ENCODE results near the gene ABCG1. TPM values are rescaled to one million over a fixed set of nuclear protein-coding genes. Genes with fewer than 3 reads are reported as not detected.

ABCG1 gene
- total RNA-seq, 4 donors from 2014 or later = 3.4 to 43.3 (median 10.3) TPM

DNA sequence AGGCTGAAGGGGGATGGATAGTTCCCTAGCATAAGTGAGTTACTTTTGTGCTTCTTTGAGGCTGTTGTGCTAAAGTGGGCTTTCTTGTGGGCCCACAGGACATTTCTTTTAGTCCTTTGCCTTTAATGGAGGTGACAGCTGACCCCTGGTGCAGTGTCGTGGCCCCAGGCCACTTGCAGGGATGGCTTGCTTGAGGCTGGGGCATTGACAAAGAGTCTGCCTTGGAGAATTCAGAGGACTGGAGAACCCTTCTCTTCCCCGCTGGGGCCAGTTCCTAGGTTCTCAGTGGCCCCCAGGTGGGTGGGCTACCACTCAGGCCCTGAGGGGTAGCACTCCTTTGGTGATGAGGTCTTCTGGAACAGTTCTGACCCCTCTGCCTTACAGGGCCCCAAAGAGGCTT is 12.8 kb downstream of the ABCG1 start:
- DNase-seq = peak in 1 of 2 donors; percentile 17
- in situ Hi-C loops (cut with MboI; ENCODE audit: low sequenced_read_pairs in 4 of 4) = no loop called here

DNA sequence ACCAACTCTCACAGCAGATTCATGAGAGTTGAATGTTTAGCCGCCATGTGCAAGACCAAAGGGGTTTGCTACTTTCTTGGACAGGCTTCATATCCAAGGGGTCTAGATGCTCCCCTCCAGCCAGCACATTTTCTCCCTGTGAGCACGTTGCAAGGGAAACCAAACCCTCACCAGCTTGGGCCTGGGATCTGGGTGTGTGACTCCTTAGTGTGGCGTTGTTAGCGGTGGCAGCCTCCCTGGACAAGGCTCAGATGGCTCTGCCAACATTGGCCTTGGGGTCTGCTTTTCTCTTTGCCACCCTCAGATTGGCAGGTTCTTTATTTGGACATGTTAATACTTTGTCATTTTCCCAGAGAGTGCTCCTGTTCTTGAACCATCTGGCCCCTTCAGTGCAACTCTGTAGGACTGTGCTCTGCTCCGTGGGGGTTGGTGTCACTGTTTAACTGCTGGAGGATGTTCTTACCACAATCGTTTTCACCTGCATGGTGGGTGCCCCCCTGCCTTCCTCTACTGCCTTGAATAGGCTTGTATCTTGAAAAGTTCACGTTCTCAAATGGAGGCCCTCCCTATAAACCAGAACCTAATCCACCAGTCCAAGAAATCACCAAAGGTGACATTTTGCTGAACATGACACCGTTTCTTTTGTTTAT is 13.4 kb downstream of the ABCG1 start:
- peaks cover 88 to 92% of the 10 kb centered on the region in 2 donors for H3K4me1 ChIP-seq
- intact Hi-C loops (cut with DNase I; ENCODE audit: low total_unique reads) (loop anchor here (10.0 kb wide), 1 partner anchor 278 kb away; the partner anchor contains the start of gene C2CD2), in situ Hi-C loops (cut with MboI; ENCODE audit: low sequenced_read_pairs in 4 of 4) (no loop called here)
- H3K36me3 ChIP-seq = no peaks in the 10 kb centered on the region
- no peak overlapping the region for H3K4me3 ChIP-seq
- no peaks in the 10 kb centered on the region for H3K9me3 ChIP-seq
- TF ChIP-seq POLR2A (IDR thresholded peaks at IDR 0.05) = no peak
- TF ChIP-seq, protein P1, sequence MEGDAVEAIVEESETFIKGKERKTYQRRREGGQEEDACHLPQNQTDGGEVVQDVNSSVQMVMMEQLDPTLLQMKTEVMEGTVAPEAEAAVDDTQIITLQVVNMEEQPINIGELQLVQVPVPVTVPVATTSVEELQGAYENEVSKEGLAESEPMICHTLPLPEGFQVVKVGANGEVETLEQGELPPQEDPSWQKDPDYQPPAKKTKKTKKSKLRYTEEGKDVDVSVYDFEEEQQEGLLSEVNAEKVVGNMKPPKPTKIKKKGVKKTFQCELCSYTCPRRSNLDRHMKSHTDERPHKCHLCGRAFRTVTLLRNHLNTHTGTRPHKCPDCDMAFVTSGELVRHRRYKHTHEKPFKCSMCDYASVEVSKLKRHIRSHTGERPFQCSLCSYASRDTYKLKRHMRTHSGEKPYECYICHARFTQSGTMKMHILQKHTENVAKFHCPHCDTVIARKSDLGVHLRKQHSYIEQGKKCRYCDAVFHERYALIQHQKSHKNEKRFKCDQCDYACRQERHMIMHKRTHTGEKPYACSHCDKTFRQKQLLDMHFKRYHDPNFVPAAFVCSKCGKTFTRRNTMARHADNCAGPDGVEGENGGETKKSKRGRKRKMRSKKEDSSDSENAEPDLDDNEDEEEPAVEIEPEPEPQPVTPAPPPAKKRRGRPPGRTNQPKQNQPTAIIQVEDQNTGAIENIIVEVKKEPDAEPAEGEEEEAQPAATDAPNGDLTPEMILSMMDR (IDR thresholded peaks at IDR 0.05 in 4 of 5, conservative IDR thresholded peaks at IDR 0.05 in 1 of 5) = no peak
- no peaks in the 10 kb centered on the region for H3K27me3 ChIP-seq
- H3K27ac ChIP-seq = peak overlapping the region; percentile 89 to 99 (median 93)
- ATAC-seq = no peak
- DNase-seq = no peak

More for the DNA sequence above, 12.8 kb downstream of the ABCG1 start:
- ATAC-seq = no peak
- Histone ChIP-seq H3K9me3 (no peaks in the 10 kb centered on the region), H3K4me1 (peaks cover 86% of the 10 kb centered on the region in 2 donors), H3K27me3 (no peaks in the 10 kb centered on the region), H3K36me3 (no peaks in the 10 kb centered on the region), H3K4me3 (no peak overlapping the region), H3K27ac (peak overlapping the region; percentile 89 to 99 (median 93))
- TF ChIP-seq, protein P1 (IDR thresholded peaks at IDR 0.05 in 4 of 5, conservative IDR thresholded peaks at IDR 0.05 in 1 of 5) = no peak
- no peak for TF ChIP-seq POLR2A (IDR thresholded peaks at IDR 0.05)
- intact Hi-C loops (cut with DNase I; ENCODE audit: low total_unique reads) = loop anchor here (10.0 kb wide), 1 partner anchor 277 kb away; the partner anchor contains the start of gene C2CD2

DNA sequence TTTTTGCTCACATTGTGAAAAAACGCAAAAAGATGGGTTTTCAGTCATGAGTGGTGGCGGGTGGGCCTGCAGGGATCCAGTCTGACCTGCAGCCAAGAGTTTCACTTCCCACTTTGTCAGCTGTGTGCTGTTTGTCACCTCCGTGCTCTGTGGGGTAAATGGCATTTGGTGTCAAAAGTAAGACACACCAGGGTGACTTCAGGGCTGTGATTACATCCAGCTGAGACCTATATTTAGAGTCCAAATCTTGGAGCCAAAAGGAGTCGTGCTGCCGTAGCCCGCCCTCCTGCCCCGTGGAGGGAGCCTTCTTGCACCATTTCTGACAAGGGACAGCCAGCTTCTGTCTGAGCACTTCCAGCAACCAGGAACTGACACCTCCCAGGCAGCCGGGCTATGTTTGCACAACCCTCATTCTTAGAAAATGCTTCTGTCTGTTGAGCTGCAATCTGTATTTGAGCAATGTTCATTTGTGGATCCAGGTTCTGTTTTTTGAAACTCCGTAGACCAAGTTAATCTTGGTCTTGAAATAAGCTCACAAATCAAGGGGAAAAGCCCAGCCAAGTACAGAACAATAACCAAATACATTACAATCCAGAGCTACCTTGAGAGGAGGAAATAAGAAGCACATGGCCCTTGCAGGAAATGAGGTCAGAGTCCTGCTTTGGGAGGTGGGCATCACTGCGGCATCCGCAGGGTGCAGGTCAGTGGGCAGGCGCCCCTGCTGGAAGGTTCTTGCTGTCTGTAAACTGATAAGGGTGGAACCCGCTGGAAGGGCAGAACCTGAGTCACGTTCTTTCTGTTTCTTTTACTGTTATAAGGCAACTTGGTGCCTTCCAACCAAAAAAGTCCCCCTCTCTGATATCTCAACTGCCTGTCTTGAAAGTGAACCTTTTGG is 14.4 kb downstream of the ABCG1 start:
- TF ChIP-seq POLR2A (IDR thresholded peaks at IDR 0.05) = peak; percentile 27 to 48
- TF ChIP-seq, protein P1 (IDR thresholded peaks at IDR 0.05 in 4 of 5, conservative IDR thresholded peaks at IDR 0.05 in 1 of 5) = peak; percentile 30 to 67 (median 39)
- Histone ChIP-seq H3K27me3 (no peaks in the 10 kb centered on the region), H3K27ac (peak overlapping the region; percentile 89 to 99 (median 93)), H3K4me1 (peaks cover 90 to 91% of the 10 kb centered on the region in 2 donors), H3K9me3 (no peaks in the 10 kb centered on the region), H3K36me3 (no peaks in the 10 kb centered on the region), H3K4me3 (peak overlapping the region; percentile 32 to 71 (median 56))
- intact Hi-C loops (cut with DNase I; ENCODE audit: low total_unique reads) (loop anchor here (10.0 kb wide), 1 partner anchor 279 kb away; the partner anchor contains the start of gene C2CD2), in situ Hi-C loops (cut with MboI; ENCODE audit: low sequenced_read_pairs in 4 of 4) (no loop called here)
- DNase-seq (peak; percentile 95 to 99), ATAC-seq (peak; percentile 73 to 83)

DNA sequence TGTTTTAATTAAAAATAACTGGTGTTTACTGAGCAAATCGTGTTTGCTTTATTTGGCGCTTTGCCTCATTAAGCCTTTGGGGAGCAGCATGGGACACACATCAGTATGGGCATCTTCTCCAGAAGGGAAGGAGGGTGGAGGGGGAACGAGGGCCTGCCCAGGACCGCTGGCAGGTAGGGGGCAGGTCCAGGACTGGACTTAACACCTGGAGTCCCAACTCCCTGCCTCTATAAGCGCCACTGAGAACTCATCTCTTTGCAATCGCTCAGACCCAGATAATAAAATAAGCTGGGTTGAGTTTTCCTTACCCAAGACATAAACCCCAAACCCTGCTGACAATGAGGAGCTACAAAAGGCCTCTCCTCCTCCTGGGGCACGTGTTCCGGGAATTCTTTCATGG is 15.1 kb downstream of the ABCG1 start:
- peak in 1 of 2 donors; percentile 7 for ATAC-seq
- Histone ChIP-seq H3K27ac (peak overlapping the region; percentile 89 to 99 (median 93)), H3K36me3 (no peaks in the 10 kb centered on the region), H3K9me3 (no peaks in the 10 kb centered on the region), H3K27me3 (no peaks in the 10 kb centered on the region), H3K4me1 (peaks cover 87 to 90% of the 10 kb centered on the region in 2 donors), H3K4me3 (peak overlapping the region; percentile 32 to 71 (median 56))
- DNase-seq = no peak
- in situ Hi-C loops (cut with MboI; ENCODE audit: low sequenced_read_pairs in 4 of 4) (no loop called here), intact Hi-C loops (cut with DNase I; ENCODE audit: low total_unique reads) (loop anchor here (2.0 to 10.0 kb wide), 2 partner anchors 279 to 297 kb away; partner anchors contain the start of gene C2CD2)
- TF ChIP-seq, protein P1 (IDR thresholded peaks at IDR 0.05 in 4 of 5, conservative IDR thresholded peaks at IDR 0.05 in 1 of 5) = no peak
- no peak for TF ChIP-seq POLR2A (IDR thresholded peaks at IDR 0.05)
